ENCODE data around the gene PTCD1. TPM values are rescaled to one million over a fixed set of nuclear protein-coding genes. Genes with fewer than 3 reads are reported as not detected.
A peak's percentile ranks its signal among the peaks of the same experiment; 100 is the strongest.

The PTCD1 gene
- total and polyA plus RNA-seq, 9 of the 15 experiments (the other 6 are each of a cell fraction or from before 2014, with no cell fraction given), result 0.46 to 17.1 (median 6.2) TPM

DNA sequence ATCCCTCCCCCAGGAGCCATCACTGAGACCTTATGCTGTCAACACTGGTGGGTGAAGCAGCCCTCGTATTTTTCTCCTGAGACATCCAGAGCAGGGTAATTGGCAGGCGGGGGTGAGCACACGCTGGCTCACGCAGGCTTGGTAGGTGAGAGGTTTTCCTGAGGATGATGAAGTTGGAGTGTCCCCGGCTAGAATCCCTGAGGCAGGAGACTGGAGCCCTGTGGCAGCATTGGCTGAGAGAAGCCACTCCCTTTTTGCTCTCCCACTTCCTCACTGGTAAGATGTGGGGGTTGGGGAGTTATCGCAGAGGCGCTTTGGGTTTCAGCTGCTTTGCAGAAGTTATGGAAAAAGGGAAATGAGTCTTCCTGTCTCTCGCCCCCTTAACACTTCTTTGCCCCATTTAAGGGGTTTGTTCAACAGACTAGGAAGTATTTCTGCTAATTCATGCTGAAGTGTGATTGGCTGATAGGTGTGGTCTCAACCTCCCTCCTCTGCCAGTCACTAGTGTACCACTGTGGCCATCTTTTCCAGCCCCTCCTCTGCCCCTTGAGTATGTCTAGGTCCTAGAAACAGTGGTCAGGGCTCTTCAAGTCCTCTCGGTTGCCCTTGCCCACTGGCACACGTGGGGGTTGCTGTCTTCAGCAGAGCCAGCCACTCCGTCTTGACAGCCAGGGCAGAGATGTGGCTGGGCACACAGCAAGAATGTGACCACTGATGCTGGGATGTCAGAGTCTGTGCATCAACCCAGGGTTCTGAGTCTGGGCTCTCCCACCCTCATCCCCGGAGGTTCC is 58.4 kb downstream of the PTCD1 start (continued):
- TF ChIP-seq, protein P1, sequence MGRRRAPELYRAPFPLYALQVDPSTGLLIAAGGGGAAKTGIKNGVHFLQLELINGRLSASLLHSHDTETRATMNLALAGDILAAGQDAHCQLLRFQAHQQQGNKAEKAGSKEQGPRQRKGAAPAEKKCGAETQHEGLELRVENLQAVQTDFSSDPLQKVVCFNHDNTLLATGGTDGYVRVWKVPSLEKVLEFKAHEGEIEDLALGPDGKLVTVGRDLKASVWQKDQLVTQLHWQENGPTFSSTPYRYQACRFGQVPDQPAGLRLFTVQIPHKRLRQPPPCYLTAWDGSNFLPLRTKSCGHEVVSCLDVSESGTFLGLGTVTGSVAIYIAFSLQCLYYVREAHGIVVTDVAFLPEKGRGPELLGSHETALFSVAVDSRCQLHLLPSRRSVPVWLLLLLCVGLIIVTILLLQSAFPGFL (CRISPR knock-in tag; IDR thresholded peaks at IDR 0.05), result 0 out of 2 replicates have a peak, but pooled peaks have one; percentile 54
- TF ChIP-seq OTX1 (CRISPR knock-in tag; IDR thresholded peaks at IDR 0.05), result no peak
- no peak for TF ChIP-seq ZNF780A (CRISPR knock-in tag; IDR thresholded peaks at IDR 0.05)
- no peak for TF ChIP-seq ZFX (CRISPR knock-in tag; IDR thresholded peaks at IDR 0.05)
- no peak for TF ChIP-seq ZNF239 (CRISPR knock-in tag; IDR thresholded peaks at IDR 0.05)
- TF ChIP-seq SUPT5H (IDR thresholded peaks at IDR 0.05), result peak; percentile 41; the same call in 1 of the 2 replicates
- no peak for TF ChIP-seq POLR2AphosphoS2 (IDR thresholded peaks at IDR 0.05; ENCODE audit: low read length)
- TF ChIP-seq ETV1 (tag; conservative IDR thresholded peaks at IDR 0.05; ENCODE audit: low read depth), result no peak
- no peak for TF ChIP-seq GABPB2 (CRISPR knock-in tag; conservative IDR thresholded peaks at IDR 0.05)
- peak; percentile 6; the same call in 1 of the 2 replicates for TF ChIP-seq EGR1 (conservative IDR thresholded peaks at IDR 0.05)
- TF ChIP-seq SRF (CRISPR knock-in tag; IDR thresholded peaks at IDR 0.05), result peak in 1 of 2 experiments; percentile 42; a peak in 1 of 4 replicates
- no peak for TF ChIP-seq ZBTB17 (CRISPR knock-in tag; IDR thresholded peaks at IDR 0.05)
- no peak for TF ChIP-seq TGIF2 (CRISPR knock-in tag; IDR thresholded peaks at IDR 0.05)
- no peak; the same call in none of the 2 replicates for TF ChIP-seq EP400 (IDR thresholded peaks at IDR 0.05)
- peak; percentile 37 for TF ChIP-seq NFYB (IDR thresholded peaks at IDR 0.05; ENCODE audit: extremely low read depth, insufficient read length)
- no peak for TF ChIP-seq ZNF354B (CRISPR knock-in tag; IDR thresholded peaks at IDR 0.05)
- TF ChIP-seq GTF2E2 (tag; IDR thresholded peaks at IDR 0.05), result no peak
- TF ChIP-seq HMBOX1 (IDR thresholded peaks at IDR 0.05), result peak; percentile 54; the same call in 1 of the 2 replicates
- no peak for TF ChIP-seq MEF2D (tag; conservative IDR thresholded peaks at IDR 0.05; ENCODE audit: low read depth)
- TF ChIP-seq ZNF143 (CRISPR knock-in tag; IDR thresholded peaks at IDR 0.05), result no peak
- TF ChIP-seq, protein P2, sequence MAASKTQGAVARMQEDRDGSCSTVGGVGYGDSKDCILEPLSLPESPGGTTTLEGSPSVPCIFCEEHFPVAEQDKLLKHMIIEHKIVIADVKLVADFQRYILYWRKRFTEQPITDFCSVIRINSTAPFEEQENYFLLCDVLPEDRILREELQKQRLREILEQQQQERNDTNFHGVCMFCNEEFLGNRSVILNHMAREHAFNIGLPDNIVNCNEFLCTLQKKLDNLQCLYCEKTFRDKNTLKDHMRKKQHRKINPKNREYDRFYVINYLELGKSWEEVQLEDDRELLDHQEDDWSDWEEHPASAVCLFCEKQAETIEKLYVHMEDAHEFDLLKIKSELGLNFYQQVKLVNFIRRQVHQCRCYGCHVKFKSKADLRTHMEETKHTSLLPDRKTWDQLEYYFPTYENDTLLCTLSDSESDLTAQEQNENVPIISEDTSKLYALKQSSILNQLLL (CRISPR knock-in tag; IDR thresholded peaks at IDR 0.05; ENCODE audit: borderline replicate concordance), result no peak
- peak; percentile 53 for TF ChIP-seq SAP30 (IDR thresholded peaks at IDR 0.05; ENCODE audit: borderline replicate concordance, insufficient read depth, low read depth, low read length, poor library complexity, severe bottlenecking)
- TF ChIP-seq ZFP36 (IDR thresholded peaks at IDR 0.05; ENCODE audit: low read depth, low read length, partially characterized antibody), result no peak
- no peak for TF ChIP-seq PRPF4 (IDR thresholded peaks at IDR 0.05; ENCODE audit: insufficient read depth, low read depth, low read length, poor library complexity, severe bottlenecking)
- TF ChIP-seq ZKSCAN8 (CRISPR knock-in tag; IDR thresholded peaks at IDR 0.05), result no peak; the same call in 1 of the 2 replicates
- TF ChIP-seq SRSF7 (optimal IDR thresholded peaks at IDR 0.05; ENCODE audit: low read depth, low read length), result no peak
- no peak for TF ChIP-seq ATF1 (CRISPR knock-in tag; IDR thresholded peaks at IDR 0.05)
- peak; percentile 36; the same call in 1 of the 2 replicates for TF ChIP-seq ATF1 (tag; IDR thresholded peaks at IDR 0.05)
